HepG2 (cell line): ENCODE data around the gene VPS9D1. TPM values are rescaled to one million over a fixed set of nuclear protein-coding genes. Genes with fewer than 3 reads are reported as not detected.

Experiments
- ARHGAP35 ChIP-seq: sonication (generic); formaldehyde crosslinking; IDR thresholded peaks from 2 replicates; pipeline ENCODE4 v1.9.0; 2022; ENCODE audit warnings: mild to moderate bottlenecking, inconsistent platforms, moderate library complexity, missing genetic modification reagents, borderline replicate concordance
- BCL6 ChIP-seq: IDR thresholded peaks from 2 replicates; pipeline ENCODE4 v1.6.1; 2016; ENCODE audit warnings: missing genetic modification reagents, missing compliant biosample characterization
- CREB1 ChIP-seq, 2 experiments: fragments of 450-650 bp in 1 of 2; IDR thresholded peaks; 2 replicates each; pipeline ENCODE4 v1.6.1; 2016 to 2017; ENCODE audit warnings: control low read depth in 1 of 2, mild to moderate bottlenecking in 1 of 2, missing compliant biosample characterization in 1 of 2, missing genetic modification characterization in 1 of 2
- FIP1L1 ChIP-seq: fragments of 200-400 bp; formaldehyde crosslinking; IDR thresholded peaks from 2 replicates; pipeline ENCODE4 v1.6.1; 2018; ENCODE audit warnings: low read depth, mild to moderate bottlenecking, low read length, moderate library complexity, borderline replicate concordance; ENCODE audit not compliant: insufficient read depth
- KDM6A ChIP-seq: IDR thresholded peaks from 2 replicates; pipeline ENCODE4 v1.6.1; 2016; ENCODE audit warnings: low read depth
- MZF1 ChIP-seq: sonication (generic); formaldehyde crosslinking; IDR thresholded peaks from 2 replicates; pipeline ENCODE4 v1.8.1; 2023; ENCODE audit warnings: mild to moderate bottlenecking, missing genetic modification reagents, borderline replicate concordance
- SIX4 ChIP-seq: sonication (generic); formaldehyde crosslinking; IDR thresholded peaks from 2 replicates; pipeline ENCODE4 v1.4.0; 2020; ENCODE audit warnings: missing genetic modification reagents
- ZNF205 ChIP-seq: IDR thresholded peaks from 2 replicates; pipeline ENCODE4 v1.6.1; 2018; ENCODE audit warnings: missing biosample characterization, missing genetic modification reagents
- ZNF235 ChIP-seq: sonication (generic); formaldehyde crosslinking; IDR thresholded peaks from 2 replicates; pipeline ENCODE4 v1.8.1; 2023; ENCODE audit warnings: mild to moderate bottlenecking, missing genetic modification reagents, borderline replicate concordance
- ZNF3 ChIP-seq: IDR thresholded peaks from 2 replicates; pipeline ENCODE4 v1.7.0; 2017; ENCODE audit warnings: inconsistent platforms
- ZNF326 ChIP-seq: sonication (generic); formaldehyde crosslinking; IDR thresholded peaks from 2 replicates; pipeline ENCODE4 v1.4.0; 2020; ENCODE audit warnings: missing genetic modification reagents, borderline replicate concordance
- polyA plus RNA-seq, 8 experiments: library from polyadenylated mRNA; depleted of rRNA in 3 of 8; stranded (reverse) in 7 of 8; unstranded in 1 of 8; fragments of >200 nt; fragmentation: Illumina TruSeq in 4 of 8; extraction: Trizol in 4 of 8; gene quantifications; 2 replicates each; pipeline versions ENCODE4 v1.2.1 to v1.2.3, GENCODE V29; 2011 to 2016; ENCODE audit warnings: low read depth in 4 of 8, missing spikeins in 1 of 8, mixed read lengths in 1 of 8; ENCODE audit not compliant: insufficient read depth in 1 of 8
- total RNA-seq, 5 experiments: library from RNA; depleted of rRNA; stranded (reverse); fragments of >200 nt; fragmentation: Illumina TruSeq; extraction: Trizol; gene quantifications; 2 replicates each; pipeline ENCODE4 v1.2.3, GENCODE V29; 2016; ENCODE audit warnings: low read depth in 1 of 5
- TF ChIP-seq, protein P1 (sequence below): sonication (generic); formaldehyde crosslinking; IDR thresholded peaks from 2 replicates; pipeline ENCODE4 v1.5.0; 2020; ENCODE audit warnings: mild to moderate bottlenecking, missing genetic modification reagents, borderline replicate concordance
- TF ChIP-seq, protein P2 (sequence below): sonication (generic); formaldehyde crosslinking; IDR thresholded peaks from 2 replicates; pipeline ENCODE4 v1.5.1; 2020; ENCODE audit warnings: mild to moderate bottlenecking, missing genetic modification reagents, moderate library complexity
- TF ChIP-seq, protein P3 (sequence below): sonication (generic); formaldehyde crosslinking; IDR thresholded peaks from 2 replicates; pipeline ENCODE4 v1.4.0; 2020; ENCODE audit warnings: mild to moderate bottlenecking, missing genetic modification reagents
- TF ChIP-seq, protein P4 (sequence below): sonication (generic); formaldehyde crosslinking; IDR thresholded peaks from 2 replicates; pipeline ENCODE4 v1.4.0; 2020; ENCODE audit warnings: missing genetic modification reagents

VPS9D1 gene
- total and polyA plus RNA-seq, 2 of the 13 experiments (the other 11 are each of a cell fraction or from before 2014, with no cell fraction given), result 10.1 to 13.2 TPM

- TF ChIP-seq, protein P1, sequence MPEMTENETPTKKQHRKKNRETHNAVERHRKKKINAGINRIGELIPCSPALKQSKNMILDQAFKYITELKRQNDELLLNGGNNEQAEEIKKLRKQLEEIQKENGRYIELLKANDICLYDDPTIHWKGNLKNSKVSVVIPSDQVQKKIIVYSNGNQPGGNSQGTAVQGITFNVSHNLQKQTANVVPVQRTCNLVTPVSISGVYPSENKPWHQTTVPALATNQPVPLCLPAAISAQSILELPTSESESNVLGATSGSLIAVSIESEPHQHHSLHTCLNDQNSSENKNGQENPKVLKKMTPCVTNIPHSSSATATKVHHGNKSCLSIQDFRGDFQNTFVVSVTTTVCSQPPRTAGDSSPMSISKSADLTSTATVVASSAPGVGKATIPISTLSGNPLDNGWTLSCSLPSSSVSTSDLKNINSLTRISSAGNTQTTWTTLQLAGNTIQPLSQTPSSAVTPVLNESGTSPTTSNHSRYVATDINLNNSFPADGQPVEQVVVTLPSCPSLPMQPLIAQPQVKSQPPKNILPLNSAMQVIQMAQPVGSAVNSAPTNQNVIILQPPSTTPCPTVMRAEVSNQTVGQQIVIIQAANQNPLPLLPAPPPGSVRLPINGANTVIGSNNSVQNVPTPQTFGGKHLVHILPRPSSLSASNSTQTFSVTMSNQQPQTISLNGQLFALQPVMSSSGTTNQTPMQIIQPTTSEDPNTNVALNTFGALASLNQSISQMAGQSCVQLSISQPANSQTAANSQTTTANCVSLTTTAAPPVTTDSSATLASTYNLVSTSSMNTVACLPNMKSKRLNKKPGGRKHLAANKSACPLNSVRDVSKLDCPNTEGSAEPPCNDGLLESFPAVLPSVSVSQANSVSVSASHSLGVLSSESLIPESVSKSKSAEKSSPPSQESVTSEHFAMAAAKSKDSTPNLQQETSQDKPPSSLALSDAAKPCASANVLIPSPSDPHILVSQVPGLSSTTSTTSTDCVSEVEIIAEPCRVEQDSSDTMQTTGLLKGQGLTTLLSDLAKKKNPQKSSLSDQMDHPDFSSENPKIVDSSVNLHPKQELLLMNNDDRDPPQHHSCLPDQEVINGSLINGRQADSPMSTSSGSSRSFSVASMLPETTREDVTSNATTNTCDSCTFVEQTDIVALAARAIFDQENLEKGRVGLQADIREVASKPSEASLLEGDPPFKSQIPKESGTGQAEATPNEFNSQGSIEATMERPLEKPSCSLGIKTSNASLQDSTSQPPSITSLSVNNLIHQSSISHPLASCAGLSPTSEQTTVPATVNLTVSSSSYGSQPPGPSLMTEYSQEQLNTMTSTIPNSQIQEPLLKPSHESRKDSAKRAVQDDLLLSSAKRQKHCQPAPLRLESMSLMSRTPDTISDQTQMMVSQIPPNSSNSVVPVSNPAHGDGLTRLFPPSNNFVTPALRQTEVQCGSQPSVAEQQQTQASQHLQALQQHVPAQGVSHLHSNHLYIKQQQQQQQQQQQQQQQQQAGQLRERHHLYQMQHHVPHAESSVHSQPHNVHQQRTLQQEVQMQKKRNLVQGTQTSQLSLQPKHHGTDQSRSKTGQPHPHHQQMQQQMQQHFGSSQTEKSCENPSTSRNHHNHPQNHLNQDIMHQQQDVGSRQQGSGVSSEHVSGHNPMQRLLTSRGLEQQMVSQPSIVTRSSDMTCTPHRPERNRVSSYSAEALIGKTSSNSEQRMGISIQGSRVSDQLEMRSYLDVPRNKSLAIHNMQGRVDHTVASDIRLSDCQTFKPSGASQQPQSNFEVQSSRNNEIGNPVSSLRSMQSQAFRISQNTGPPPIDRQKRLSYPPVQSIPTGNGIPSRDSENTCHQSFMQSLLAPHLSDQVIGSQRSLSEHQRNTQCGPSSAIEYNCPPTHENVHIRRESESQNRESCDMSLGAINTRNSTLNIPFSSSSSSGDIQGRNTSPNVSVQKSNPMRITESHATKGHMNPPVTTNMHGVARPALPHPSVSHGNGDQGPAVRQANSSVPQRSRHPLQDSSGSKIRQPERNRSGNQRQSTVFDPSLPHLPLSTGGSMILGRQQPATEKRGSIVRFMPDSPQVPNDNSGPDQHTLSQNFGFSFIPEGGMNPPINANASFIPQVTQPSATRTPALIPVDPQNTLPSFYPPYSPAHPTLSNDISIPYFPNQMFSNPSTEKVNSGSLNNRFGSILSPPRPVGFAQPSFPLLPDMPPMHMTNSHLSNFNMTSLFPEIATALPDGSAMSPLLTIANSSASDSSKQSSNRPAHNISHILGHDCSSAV (CRISPR knock-in tag), result peak; percentile 98; the same call in 1 of the 2 replicates
- TF ChIP-seq, protein P2, sequence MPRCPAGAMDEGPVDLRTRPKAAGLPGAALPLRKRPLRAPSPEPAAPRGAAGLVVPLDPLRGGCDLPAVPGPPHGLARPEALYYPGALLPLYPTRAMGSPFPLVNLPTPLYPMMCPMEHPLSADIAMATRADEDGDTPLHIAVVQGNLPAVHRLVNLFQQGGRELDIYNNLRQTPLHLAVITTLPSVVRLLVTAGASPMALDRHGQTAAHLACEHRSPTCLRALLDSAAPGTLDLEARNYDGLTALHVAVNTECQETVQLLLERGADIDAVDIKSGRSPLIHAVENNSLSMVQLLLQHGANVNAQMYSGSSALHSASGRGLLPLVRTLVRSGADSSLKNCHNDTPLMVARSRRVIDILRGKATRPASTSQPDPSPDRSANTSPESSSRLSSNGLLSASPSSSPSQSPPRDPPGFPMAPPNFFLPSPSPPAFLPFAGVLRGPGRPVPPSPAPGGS (CRISPR knock-in tag), result peak; percentile 99
- TF ChIP-seq, protein P3, sequence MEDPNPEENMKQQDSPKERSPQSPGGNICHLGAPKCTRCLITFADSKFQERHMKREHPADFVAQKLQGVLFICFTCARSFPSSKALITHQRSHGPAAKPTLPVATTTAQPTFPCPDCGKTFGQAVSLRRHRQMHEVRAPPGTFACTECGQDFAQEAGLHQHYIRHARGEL (CRISPR knock-in tag), result peak; percentile 92; the same call in 1 of the 2 replicates
- 0 out of 2 replicates have a peak, but pooled peaks have one; percentile 86 for TF ChIP-seq FIP1L1
- TF ChIP-seq BCL6 (CRISPR knock-in tag), result peak; percentile 81
- TF ChIP-seq KDM6A (CRISPR knock-in tag), result peak; percentile 98
- peak; percentile 94 for TF ChIP-seq ZNF205
- TF ChIP-seq ZNF235 (CRISPR knock-in tag), result peak; percentile 67; the same call in 1 of the 2 replicates
- TF ChIP-seq MZF1 (CRISPR knock-in tag), result peak; percentile 97; the same call in 1 of the 2 replicates
- peak; percentile 61; the same call in 1 of the 2 replicates for TF ChIP-seq CREB1 (IDR thresholded peaks at IDR 0.05)
- TF ChIP-seq CREB1 (CRISPR knock-in tag; IDR thresholded peaks at IDR 0.05), result no peak
- peak; percentile 89 for TF ChIP-seq ARHGAP35 (CRISPR knock-in tag)
- TF ChIP-seq, protein P4, sequence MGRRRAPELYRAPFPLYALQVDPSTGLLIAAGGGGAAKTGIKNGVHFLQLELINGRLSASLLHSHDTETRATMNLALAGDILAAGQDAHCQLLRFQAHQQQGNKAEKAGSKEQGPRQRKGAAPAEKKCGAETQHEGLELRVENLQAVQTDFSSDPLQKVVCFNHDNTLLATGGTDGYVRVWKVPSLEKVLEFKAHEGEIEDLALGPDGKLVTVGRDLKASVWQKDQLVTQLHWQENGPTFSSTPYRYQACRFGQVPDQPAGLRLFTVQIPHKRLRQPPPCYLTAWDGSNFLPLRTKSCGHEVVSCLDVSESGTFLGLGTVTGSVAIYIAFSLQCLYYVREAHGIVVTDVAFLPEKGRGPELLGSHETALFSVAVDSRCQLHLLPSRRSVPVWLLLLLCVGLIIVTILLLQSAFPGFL, result peak; percentile 65; the same call in 1 of the 2 replicates
- 0 out of 2 replicates have a peak, but pooled peaks have one; percentile 41 for TF ChIP-seq SIX4 (CRISPR knock-in tag)
- peak; percentile 82; the same call in 1 of the 2 replicates for TF ChIP-seq ZNF326 (CRISPR knock-in tag)
- no peak for TF ChIP-seq ZNF3
These were observed 33.4 kb downstream of the VPS9D1 start (continued) for GRCh38 chr16:89687092-89687940.
